HG03520 (cell line): Measurements from ENCODE around the gene PIK3R5.
"Not testable (repeated sequence)": the region's sequence is repeated elsewhere in the genome, so short reads cannot be mapped to it uniquely, and the experiment has no call there.

ENCODE experiments used
- ATAC-seq: cut with Tn5 transposase; IDR thresholded peaks from one replicate; pipeline ENCODE4 v1.9.1; 2021; ENCODE audit warnings: mild to moderate bottlenecking, moderate library complexity; ENCODE audit not compliant: unreplicated experiment

PIK3R5 gene

DNA sequence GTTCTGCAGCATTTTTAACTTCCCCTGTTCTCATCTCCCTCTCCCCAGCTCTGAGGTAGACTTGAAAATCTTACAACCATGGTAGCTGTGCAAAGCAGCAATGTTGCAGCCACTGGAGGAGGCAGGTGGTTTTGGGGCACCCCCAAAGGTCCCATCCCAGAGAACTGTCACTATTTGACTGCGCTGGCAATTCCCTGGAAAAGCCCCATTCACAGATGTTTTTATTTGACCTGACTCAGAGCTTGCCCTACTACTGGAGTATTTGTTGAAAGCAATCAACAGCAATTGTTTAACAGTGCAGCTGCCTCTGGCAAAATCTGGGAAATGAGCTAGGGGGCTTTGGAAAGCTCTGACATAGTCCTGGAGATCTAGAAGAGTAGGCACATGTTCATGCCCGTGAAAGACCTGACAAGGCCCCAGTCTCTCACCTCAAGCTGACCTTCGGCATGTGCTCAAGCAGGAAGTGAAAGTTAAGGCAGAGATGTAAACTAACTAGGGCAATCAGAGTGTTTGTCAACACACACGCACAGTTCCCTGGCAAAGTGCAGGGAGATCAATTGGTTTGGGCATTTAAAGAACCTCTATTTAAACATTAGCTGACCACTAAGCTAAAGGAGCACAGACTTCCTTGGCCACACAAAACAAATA lies 19.7 kb upstream of the PIK3R5 start:
- ATAC-seq: no peak

GRCh38 chr17:8984225-8984624 lies 18.7 kb upstream of the PIK3R5 start:
- ATAC-seq: not testable (repeated sequence)

DNA sequence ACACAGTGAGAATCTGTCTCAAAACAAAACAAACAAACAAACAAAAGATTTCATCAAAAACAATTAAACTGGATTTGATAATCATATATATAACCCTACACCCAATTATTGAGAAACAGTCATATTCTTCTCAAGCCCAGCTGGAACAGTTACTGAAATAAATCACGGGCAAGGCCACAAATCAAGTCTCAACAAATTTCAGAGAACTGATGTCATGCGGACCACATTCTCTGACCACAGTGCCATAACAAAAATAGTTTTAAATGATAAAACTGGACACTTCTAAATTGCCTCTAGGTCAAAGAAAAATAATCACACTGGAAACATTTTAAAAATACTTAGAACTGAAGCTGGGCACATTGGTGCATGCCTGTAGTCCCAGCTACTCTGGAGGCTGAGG lies 15.9 kb upstream of the PIK3R5 start:
- ATAC-seq: no peak

DNA sequence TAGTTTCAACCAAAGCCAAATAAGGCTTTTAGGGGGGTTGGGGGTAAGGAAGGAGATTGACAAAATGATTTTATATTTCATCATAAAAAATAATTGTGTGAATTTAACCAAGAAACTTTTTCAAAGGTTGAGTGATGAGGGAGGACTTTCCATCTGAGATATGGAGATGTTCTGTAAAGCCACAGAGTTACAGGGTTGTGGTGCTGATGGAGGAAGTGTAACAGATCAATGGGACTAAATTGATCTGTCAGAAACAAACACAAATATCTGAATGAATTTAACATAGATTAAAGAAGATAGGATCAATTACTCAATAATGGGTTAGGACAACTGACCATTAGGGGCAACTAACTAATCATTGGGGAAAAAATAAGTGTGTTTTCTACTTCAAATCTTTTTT lies 14.2 kb upstream of the PIK3R5 start:
- no peak for ATAC-seq

DNA sequence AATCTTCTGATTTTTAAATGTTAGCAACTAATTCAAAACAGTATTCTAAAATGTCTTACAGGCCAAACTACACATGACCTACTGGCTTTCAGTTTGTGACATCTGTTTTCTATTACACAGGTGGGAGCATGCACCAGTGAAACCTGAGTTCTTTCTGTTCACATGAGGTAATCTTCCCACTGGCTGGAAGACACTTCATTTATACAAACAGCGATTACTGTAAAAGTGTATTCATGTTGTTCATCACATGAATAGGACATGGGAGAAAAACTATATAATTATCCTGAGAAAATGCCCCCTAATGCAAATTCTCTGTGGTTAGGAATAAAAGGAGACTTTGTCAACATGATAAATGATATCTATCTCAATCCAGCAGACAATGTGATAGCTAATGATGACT lies 11.1 kb upstream of the PIK3R5 start:
- ATAC-seq: no peak

- ATAC-seq: no peak
These were observed 9.7 kb upstream of the PIK3R5 start for GRCh38 chr17:8975091-8975725.

DNA sequence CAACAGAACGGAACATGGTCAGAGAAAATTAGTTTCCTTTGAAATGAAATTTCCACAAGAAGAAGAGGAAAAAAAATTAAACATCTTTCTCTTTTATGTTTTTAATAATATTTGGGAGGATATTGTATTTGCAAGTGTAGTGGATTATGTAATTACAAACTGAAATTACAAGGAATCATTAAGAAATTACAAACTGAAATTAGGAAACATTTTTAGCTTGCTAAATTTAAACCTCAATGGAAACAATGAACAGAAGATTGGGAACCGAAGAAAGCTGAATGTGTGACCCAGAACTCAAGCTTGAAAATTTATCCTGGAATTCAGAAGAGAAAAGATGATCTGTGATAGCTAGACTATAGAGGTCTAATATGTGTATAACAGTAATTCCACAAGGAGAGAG lies 4.4 kb upstream of the PIK3R5 start:
- ATAC-seq: no peak

GRCh38 chr17:8968503-8968902 lies 3.0 kb upstream of the PIK3R5 start:
- no peak for ATAC-seq

GRCh38 chr17:8967861-8968260 lies 2.4 kb upstream of the PIK3R5 start:
- no peak for ATAC-seq

DNA sequence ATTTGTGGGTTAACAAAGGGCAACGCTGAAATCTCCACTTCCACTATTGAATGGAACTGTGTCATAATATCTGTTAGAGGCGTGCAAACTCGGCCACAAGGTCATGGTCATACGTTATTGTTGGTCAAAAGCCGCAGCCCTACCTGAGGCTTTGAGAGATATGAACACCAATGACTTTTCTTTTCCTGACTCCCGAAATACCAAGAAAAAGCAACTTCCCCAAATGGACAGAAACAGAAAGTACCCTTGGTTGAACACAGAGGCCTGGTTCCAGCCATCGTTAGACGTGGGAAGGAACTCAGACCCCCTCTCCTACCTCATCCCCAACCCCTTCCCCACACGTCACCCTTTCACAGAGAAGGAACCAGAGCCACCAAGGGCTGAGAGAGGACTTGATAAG lies 1.4 kb upstream of the PIK3R5 start:
- ATAC-seq: no peak

DNA sequence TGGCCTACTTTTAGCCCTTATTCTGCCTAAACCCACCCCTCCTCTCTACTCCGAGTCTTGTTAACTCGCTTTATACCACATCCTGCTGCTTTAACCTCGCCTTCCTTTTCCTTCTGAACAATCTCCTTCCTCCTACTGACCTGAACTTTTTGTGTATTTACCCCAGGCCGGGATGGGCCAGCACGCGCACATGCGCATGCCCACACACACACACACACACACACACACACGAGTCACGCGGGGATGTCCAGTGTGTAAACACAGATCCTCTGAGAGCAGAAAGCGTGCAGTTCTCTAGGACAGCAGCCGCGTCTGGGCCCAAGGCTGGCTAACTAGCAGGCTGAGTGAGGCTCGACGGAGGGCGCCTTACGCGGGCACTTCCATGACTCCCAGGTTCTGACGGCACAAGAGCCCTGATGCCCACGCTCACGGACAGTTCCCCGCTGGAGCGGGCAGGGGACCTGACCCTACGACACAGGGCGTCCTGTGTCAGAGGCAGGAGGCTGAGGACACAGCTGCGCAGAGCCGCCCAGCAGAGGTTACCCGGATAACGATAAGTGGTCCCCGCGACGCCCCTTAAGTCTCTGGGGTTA lies 610 bp downstream of the PIK3R5 start:
- ATAC-seq: peak; percentile 21

DNA sequence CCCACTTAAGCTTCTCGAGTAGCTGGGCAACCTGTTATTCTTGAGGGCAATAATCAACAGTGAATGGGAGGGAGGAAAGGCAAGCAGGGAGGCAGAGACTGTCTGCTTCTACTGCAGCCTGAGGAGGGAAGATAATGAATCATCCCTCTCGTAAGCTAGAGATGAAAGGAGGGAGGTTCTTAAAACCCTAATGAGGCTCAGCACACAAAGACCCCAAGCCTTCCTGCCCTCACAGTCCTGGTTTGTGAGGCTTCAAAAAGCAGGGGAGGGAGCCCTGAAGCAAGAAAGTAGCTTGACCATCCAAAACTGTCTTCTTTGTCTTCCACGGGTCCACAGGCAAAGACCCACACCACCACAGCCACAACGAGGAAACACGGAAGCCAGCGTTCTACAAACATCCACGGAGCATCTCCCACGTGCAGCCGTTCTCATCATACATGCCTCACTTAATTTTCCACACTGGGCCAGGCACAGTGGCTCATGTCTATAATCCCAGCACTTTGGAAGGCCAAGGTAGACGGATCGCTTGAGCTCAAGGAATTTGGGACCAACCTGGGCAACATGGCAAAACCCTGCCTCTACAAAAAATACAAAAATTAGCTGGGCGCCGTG lies 1.8 kb downstream of the PIK3R5 start:
- ATAC-seq: no peak

DNA sequence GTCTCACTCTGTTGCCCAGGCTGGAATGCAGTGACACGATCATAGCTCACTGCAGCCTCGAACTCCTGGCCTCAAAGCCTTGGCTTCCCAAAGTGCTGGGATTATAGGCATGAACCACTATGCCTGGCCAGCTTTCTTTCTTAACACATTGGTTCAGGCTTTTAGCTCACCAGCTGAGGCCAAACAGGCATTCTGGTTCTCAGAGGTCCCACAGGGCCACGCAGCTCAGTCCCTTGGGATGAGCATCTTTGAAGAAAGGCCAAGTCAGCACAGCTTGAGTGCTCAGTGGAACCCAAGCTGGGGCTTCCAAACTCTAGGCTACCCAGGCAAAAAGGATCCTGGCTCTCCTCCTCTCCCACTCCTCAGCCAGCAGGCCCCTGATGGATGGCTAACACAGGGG lies 2.5 kb downstream of the PIK3R5 start:
- ATAC-seq: no peak

GRCh38 chr17:8961829-8962228 lies 3.7 kb downstream of the PIK3R5 start:
- no peak for ATAC-seq

DNA sequence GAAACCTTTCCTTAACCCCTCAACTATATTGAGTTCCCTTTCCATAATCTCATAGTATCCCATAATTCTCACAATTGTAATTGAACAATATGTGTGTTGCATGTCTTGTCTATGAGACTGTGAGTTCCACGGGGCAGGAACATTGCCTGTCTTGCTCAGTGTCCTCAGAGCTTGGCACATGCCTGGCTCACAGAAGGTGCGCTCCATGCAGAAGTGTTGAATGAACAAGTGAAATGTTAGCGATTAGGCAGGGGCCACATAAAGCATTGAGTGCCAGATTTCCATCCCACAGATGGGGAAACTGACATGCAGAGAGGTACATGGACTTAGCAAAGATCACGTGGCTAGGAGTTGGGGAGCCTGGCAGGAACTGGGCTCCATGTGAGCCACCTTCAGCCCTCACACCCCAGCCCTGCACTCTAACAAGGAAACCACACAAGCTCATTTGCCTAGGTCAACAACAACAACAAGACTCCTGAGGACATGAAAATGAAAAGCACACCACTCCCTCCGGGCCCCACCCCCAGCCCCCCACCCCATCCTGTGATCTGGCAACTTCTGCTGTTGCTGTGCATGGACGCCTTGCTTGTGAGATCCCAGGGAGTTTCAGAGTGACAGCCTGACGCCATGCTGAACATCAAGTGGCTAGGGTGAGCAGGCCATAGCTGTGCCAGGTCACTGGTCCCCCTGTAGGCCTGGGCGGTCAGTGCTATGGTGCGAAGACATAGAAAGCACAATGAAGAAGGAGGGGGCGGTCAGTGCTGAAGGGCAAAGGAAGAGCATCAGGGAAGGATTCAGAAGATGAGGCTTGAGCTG lies 5.0 kb downstream of the PIK3R5 start:
- no peak for ATAC-seq

GRCh38 chr17:8959312-8959918 lies 6.1 kb downstream of the PIK3R5 start:
- no peak for ATAC-seq

- ATAC-seq: no peak
These were observed 7.8 kb downstream of the PIK3R5 start for GRCh38 chr17:8957721-8958120.

DNA sequence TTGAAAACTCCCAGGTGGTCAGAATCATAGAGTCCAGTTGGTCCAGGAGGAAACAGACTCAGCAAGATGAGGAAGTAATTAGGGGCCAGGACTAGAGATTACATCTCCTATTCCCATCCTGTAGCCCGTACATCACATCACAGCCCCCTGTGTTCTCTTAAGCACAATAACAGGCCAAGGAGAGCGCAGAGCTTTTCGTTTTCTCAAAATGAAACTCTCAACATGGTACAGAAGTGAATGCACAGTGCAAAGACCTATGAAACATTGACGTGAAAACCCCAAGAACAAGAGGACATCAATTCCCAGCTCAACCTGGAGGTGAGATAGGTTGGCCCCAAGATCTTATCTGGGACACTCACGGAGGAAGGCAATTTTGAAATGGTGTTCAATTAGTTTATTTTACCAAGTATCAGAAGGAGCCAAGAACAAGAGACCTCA lies 9.0 kb downstream of the PIK3R5 start:
- no peak for ATAC-seq

GRCh38 chr17:8955021-8955959 lies 10.2 kb downstream of the PIK3R5 start:
- no peak for ATAC-seq

- no peak for ATAC-seq
These were observed 11.2 kb downstream of the PIK3R5 start for GRCh38 chr17:8954339-8954738.
